IPS DF 19.7 (cell line): Measurements from ENCODE around the gene OST4.
"Not testable (repeated sequence)": the region's sequence is repeated elsewhere in the genome, so short reads cannot be mapped to it uniquely, and the experiment has no call there.

Experiments
- DNase-seq: peaks from one replicate; pipeline ENCODE4 v3.0.0-alpha.2; 2013; ENCODE audit warnings: low read depth, low spot score

Gene OST4

DNA sequence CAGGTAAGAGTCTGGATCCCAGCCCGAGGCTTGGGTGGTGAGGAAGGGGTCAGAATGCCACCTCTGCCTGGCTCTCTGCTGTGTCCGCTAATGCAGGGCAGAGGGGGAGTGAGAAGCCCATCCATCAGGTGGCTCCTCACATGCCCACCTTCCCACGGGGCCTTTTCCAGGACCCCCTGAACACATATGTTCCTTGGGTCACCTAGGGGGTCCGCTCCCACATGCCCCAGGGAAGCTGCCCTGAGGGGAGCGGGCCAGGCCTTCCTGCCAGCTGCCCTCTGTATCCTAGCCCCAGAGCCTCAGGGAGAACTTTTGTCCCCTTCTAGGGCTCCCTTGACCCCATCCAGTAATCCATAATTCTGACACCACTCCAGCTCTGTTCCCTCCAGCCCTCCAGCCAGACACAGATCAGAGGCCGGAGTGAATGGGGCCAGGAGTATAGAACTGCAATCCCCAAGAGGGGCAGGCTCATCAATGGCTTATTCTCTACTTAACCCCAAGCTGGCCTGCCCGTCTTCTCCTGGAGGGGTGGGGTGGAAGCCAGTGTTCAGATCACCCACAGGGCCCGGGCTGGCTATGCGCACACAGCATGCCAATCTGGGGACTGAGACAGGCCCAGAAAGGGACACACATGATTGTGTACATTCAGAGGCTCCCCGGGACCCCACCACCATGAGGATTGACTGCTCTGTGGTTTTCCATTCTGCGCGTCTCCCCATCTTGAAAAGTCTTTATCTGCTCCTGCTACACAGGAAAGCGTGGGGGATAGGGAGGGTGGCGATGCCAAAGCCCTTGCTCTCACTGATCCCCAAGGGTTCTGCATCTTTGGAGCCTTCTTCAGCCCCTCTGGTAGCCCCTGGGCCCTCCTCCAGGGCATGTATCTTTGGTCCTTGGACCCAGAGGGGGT lies 8.0 kb upstream of the OST4 start:
- no peak for DNase-seq

GRCh38 chr2:27078267-27079194 lies 7.1 kb upstream of the OST4 start, which contains the start of gene EMILIN1:
Gene EMILIN1 (plus strand): TSS chr2:27078615. CDS start chr2:27079066, 451 bp downstream.
- DNase-seq: no peak

DNA sequence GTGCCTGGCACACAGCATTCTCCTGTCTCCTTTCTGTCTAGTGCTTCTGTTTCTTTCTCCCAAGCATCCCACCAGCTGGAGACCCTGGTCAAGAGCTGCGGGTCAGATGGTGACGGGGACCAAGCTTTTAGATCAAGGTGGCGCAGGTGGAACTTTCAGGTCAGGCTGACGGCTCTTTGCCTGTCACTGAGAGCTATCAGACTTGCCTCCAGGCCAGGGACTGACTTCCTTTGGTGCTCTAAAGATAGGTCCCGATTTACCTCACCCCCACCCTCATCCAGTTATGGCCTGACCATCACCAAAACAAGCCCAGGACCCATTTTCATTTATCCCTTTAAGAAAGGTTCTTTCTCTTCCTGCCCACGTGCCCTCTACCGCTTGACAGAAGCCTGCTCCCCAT lies 5.8 kb upstream of the OST4 start:
- no peak for DNase-seq

DNA sequence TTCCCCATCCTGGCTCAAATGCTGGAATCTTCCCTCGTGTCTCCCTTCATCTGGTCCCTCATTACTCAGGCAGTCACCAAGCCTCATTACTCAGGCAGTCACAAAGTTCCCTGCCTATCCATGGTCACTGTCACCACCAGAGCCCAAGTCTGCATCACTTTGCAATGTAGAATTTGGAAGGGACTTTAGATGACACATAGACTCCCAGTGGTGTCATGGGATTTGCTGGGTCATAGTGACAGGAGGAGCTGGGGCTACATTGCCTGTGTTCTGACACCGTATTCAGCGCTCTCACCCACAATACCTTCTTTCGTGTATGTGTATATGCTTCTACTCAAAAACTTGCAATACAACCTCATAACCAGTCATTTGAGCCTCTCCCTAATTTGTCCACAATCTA lies 4.9 kb upstream of the OST4 start:
- DNase-seq: no peak

GRCh38 chr2:27075566-27075871 lies 4.1 kb upstream of the OST4 start:
- not testable (repeated sequence) for DNase-seq

DNA sequence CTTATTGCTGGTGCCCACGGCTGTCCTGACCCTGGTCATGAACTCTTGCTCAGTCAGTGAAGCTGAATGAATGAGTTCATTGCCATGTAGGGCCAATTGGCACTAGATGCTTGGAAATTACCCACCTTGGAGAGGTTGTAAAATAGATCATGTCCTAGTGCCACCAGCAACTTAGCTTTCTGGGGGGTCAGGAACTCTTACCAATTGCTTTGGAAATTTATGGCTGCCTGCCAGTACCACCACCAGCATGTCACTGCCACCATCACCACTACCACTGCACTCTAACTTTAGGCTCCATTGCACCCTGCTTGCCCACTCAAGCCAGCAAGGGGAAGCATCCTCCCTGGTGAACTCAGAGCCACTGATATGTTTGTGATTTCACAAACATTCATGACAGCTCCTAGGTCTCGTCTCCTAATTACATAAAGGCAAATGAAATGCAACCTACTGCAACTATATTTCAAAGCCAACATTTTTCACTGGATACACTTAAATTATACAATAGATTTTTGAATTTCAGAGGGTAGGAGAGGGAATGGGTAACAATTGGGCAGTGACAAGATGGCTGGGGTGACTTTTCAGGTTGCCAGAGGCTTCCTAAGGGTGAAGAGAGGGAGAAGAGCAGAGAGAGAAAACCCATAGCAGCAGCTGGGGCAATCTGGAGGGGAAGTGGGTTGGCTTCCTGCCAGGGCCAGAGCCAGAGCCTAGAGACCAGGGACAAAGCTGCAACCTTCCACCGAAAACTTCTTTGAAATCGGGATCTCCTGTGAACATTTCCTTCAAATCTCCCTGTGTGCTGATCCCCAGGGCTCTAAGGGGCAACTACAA lies 3.5 kb upstream of the OST4 start:
- DNase-seq: no peak

DNA sequence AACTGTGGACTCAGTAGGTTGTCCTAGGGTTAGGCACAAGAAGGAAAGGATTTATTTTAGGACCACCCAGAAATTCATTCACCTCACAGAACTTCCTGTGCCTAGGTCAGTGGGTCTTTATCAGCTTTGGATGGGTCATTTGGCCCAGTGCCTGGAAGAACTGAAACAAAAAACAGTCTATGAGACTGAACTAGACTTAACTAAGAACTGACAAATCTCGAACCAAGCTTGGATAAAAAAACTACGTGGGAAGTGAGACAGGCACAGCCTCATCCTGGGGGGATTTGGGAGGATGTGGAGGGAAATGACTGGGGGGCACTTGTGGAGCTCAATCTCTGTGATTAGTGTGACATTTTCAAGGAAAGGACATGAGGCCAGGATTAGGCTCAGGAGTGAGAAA lies 2.3 kb upstream of the OST4 start:
- no peak for DNase-seq

- DNase-seq: no peak
Observed at GRCh38 chr2:27072920-27073319, 1.5 kb upstream of the OST4 start.

DNA sequence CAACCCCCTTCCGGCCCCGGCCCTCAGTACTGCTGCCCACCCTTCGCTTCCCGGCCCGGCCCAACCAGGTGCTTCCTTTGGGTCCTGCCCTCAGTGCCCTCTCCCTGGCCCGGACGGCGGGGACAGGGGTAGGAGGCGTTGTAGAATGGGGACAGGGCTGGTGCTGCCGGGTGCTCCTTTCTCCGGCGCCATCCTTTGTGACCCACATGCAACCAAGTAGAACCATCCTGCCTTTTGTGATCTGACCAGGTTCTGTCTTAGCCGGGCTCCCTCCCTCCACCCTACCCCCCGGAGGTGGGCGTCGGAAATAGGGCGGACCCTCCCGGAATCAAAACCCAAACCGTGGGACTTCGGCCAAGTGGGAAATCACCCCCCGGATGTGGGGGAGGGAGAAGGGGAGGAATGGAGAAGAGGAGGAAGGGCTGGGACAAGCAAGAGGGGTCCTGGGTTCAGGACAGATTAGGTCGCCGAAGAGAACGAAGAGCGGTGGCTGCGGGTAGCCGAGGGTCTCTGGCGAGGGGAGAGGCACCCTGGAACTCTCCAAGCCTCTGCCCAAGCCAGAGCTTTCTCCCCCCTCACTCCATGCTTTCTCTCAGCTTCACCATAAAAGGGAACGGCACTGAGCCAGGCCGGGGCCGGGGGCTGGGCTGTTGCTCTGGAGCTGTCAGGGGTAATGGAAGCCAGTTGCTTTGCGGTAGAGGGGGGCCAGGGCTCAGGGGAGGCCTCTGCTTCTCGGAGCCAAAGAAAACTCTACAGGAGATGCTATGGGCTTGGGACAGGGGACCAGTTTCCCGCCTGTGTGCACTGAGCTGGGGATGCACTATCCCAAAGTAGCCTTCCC lies 756 bp upstream of the OST4 start:
- DNase-seq: no peak

- DNase-seq: no peak
Observed at GRCh38 chr2:27070653-27071276, 689 bp downstream of the OST4 start.

- DNase-seq: no peak
Observed at GRCh38 chr2:27069961-27070618, 1.4 kb downstream of the OST4 start.

DNA sequence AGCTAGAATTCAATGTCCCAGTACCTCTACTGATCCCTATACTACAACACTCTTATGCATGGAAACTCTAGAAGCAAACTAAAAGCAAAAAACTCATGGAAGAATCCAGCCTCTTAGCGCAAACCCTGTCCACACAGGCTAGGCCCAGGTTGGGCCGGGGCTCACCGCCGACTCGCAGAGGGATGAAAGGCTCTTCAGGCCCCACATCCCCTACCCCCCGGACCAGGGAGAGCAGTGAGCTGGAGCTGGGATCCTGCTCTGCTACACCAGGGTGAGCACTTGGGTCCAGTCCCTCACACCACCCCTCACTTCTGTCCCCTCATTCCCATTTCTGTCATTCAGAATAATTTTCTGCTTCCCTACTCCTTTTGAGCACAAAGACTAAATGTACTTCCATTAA lies 2.0 kb downstream of the OST4 start:
- DNase-seq: no peak

- no peak for DNase-seq
Observed at GRCh38 chr2:27067385-27067784, 4.1 kb downstream of the OST4 start.

DNA sequence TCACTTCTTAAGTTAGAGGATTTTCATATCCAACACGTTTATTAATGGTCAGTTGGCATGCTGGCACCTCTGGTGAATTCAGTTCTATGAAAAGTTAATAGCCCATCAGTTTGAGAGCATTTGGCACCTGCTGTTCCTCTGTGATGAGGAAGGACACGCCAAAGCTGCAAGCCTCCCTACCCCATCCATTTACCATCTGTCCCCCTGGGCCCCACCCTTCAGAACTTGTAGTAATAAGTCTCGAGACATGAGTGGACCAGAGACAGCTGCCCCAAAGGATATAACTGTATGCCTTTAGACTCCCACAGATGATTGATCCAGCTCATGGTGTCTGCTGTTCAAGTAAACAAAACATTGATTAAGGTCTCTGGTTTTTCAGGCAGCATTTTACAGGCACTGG lies 6.3 kb downstream of the OST4 start:
- DNase-seq: no peak

DNA sequence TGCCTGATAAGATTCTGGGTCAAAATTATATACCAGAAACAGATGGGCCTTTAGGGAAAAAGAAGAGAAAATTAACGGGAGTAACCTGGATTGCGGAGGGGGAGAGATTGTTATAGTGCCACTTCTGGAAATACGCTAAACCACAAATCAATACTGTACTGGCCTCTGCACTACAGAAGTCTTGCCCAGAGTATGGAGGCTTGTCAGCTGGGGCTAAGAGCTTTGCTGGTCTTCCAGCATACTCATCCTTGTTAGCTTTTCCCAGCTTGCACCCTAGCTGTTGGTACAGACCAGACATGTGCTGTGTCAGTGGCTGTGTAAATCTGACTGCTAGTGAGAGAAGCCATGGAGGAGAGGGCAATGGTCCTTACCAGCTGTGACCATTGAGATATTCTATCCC lies 11.1 kb downstream of the OST4 start:
- DNase-seq: no peak

GRCh38 chr2:27059141-27059820 lies 12.2 kb downstream of the OST4 start:
- DNase-seq: no peak

- DNase-seq: no peak
Observed at GRCh38 chr2:27058210-27058609, 13.2 kb downstream of the OST4 start.

DNA sequence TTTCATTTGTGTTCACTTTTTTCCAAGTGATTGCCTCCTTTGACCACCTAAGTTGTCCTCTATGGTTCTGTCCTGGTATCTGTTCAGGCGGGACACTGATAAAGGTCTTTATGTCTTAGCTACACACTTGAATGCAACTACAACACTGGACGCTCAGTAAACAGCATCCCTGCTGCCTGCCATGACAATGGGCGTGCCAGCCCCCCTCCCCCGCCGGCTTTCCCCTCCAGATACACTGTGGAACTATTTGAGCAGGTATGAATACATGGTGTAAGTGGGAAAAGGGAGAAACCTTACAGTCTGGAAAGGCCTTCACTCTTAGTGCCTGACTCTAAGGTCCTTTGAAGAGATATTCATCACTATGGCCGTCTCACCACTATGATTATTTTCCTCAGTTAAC lies 14.3 kb downstream of the OST4 start:
- no peak for DNase-seq

- DNase-seq: no peak
Observed at GRCh38 chr2:27054721-27055120, 16.7 kb downstream of the OST4 start.
